ENCODE data around the gene SORT1. TPM values are rescaled to one million over a fixed set of nuclear protein-coding genes. Genes with fewer than 3 reads are reported as not detected.
A peak's percentile ranks its signal among the peaks of the same experiment; 100 is the strongest.

The SORT1 gene
- total RNA-seq, 2 donors from 2014 or later = 114 to 120 TPM

DNA sequence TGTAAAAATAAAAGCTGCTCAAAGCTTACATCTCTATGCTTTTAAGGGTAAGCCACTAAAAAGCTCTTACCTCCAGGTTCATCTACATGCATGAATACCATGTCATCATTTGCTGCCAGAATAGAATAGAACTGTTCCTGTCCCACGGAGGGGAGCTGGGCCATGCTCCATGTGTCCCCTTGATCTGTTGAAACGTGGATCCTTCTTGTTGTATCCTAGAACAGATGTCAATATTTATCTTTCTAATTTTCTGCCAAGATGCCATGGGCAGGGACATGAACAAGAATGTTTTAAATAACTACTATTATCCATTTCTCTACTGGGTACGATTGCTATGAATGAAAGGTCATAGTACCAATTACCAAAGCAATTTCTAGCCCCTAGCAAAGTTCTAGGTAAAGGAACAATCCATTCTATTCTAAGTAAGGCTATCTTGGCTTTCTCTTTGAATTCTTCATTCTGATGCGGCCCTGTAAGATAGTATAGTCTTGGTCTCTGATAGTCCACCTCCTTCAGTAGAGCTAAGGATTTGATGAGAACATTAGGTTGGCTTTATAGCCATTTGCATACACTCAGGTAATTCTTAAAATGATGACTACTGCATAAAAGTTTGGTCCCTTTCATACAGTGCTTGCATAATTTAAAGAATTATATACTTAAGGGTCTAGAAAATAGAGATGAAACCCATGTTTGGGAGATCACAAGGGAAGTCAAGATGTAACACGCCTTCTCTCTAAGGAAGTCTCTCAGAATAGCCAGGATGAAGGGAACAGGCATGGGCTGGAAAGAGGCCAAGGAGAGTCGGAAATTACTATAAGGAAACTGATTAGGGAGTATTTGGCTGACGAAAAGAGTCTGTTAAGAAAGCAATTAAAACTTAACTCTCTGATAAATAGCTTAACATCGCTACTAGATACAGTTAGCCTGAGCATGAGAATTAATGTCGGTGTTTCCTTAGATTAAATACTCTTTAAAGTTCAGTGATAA is 55.5 kb downstream of the SORT1 start:
- Histone ChIP-seq H3K27me3 (no peaks in the 10 kb centered on the region), H3K4me3 (no peak overlapping the region), H3K27ac (peak overlapping the region in 1 of 2 donors; percentile 3), H3K36me3 (peaks cover 89% of the 10 kb centered on the region), H3K9me3 (no peaks in the 10 kb centered on the region), H3K4me1 (peaks cover 0 to 13% of the 10 kb centered on the region in 2 donors)
- no peak for DNase-seq (ENCODE audit: low spot score)
- TF ChIP-seq, protein P1, sequence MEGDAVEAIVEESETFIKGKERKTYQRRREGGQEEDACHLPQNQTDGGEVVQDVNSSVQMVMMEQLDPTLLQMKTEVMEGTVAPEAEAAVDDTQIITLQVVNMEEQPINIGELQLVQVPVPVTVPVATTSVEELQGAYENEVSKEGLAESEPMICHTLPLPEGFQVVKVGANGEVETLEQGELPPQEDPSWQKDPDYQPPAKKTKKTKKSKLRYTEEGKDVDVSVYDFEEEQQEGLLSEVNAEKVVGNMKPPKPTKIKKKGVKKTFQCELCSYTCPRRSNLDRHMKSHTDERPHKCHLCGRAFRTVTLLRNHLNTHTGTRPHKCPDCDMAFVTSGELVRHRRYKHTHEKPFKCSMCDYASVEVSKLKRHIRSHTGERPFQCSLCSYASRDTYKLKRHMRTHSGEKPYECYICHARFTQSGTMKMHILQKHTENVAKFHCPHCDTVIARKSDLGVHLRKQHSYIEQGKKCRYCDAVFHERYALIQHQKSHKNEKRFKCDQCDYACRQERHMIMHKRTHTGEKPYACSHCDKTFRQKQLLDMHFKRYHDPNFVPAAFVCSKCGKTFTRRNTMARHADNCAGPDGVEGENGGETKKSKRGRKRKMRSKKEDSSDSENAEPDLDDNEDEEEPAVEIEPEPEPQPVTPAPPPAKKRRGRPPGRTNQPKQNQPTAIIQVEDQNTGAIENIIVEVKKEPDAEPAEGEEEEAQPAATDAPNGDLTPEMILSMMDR (IDR thresholded peaks at IDR 0.05) = no peak

DNA sequence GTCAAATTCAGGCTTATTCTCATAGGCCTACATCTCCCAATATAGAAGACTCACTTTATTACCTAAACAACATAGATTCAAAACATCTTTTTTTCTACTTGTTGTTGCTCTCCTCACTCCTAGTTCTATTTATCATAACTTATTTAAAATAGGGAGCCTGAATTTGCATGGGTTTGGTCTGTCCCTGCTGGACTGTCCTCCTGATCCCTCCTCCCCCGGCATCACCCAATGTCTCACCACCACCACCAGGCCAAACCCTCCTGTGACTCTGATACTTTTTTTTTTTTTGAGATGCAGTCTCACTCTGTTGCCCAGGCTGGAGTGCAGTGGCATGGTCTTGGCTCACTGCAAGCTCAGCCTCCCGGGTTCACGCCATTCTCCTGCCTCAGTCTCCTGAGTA is 59.1 kb downstream of the SORT1 start:
- Histone ChIP-seq H3K27ac (no peak overlapping the region), H3K4me3 (no peak overlapping the region), H3K36me3 (peaks cover 90% of the 10 kb centered on the region), H3K4me1 (peaks cover 0 to 13% of the 10 kb centered on the region in 2 donors), H3K9me3 (no peaks in the 10 kb centered on the region), H3K27me3 (no peaks in the 10 kb centered on the region)
- no peak for DNase-seq (ENCODE audit: low spot score)
- TF ChIP-seq, protein P1 (IDR thresholded peaks at IDR 0.05) = no peak

DNA sequence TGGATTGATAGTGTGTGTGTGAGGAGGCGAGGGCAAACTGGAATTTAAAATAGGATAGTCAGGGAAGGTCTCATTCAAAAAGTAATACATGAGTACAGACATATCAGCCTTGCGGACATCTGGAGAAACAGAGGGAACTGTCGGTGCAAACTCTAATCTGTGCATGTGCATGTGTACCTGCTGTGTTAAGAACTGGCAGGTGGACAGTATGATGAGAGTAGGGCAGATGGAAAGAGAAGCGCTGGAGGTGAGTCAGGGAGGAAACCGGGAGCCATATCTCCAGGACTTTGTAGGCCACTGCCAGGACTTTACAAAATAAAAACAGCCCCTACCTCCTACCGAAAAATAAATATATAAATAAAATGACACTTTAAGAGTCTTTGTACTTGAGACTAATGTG is 59.6 kb downstream of the SORT1 start:
- peaks cover 0 to 10% of the 10 kb centered on the region in 2 donors for H3K4me1 ChIP-seq

DNA sequence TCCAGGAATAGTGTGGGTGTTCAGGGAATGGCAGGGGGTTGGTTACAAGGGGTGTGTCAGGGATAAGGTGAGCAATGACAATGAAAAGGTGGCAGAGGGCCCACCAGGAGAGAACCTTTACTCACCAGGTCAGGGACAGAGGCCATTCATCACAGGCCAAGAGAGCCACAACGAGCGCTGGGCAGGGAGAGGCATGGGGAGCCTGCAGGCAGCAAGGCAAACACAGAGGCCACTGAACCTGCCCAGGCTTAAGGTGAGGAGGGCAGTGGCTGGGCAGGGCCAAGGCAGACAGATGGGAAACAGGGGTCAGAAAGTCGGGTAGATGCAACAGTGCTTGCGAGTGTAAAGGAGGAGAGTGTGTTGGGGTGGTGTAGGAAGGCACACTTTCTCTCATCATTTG is 62.6 kb downstream of the SORT1 start:
- Histone ChIP-seq H3K27ac (no peak overlapping the region), H3K9me3 (peaks cover 0 to 16% of the 10 kb centered on the region in 2 donors), H3K27me3 (no peaks in the 10 kb centered on the region), H3K4me1 (no peaks in the 10 kb centered on the region), H3K4me3 (no peak overlapping the region), H3K36me3 (peaks cover 91% of the 10 kb centered on the region)
- DNase-seq (ENCODE audit: low spot score) = no peak
- TF ChIP-seq, protein P1 (IDR thresholded peaks at IDR 0.05) = no peak

More for the DNA sequence above, 59.6 kb downstream of the SORT1 start:
- Histone ChIP-seq H3K27me3 (no peaks in the 10 kb centered on the region), H3K27ac (no peak overlapping the region), H3K4me3 (no peak overlapping the region), H3K9me3 (no peaks in the 10 kb centered on the region), H3K36me3 (peaks cover 92% of the 10 kb centered on the region)
- TF ChIP-seq, protein P1 (IDR thresholded peaks at IDR 0.05) = no peak
- no peak for DNase-seq (ENCODE audit: low spot score)

DNA sequence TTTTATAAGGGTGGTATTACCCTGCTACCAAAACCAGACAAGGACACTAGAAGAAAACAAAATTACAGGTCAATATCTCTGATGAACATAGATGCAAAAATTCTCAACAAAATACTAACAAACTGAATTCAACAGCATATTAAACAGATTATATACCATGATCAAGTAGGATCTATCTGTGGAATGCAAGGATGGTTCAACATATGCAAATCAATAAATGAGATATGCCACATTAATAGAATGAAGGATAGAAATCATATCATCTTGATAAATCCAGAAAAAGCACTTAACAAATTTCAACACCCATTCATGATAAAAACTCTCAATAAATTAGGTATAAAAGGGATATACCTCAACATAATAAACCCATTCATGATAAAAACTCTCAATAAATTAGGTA is 66.6 kb downstream of the SORT1 start:
- H3K27me3 ChIP-seq = no peaks in the 10 kb centered on the region
- no peaks in the 10 kb centered on the region for H3K4me1 ChIP-seq
- TF ChIP-seq, protein P1 (IDR thresholded peaks at IDR 0.05) = no peak
- no peak overlapping the region for H3K4me3 ChIP-seq
- peaks cover 0 to 16% of the 10 kb centered on the region in 2 donors for H3K9me3 ChIP-seq
- no peak for DNase-seq (ENCODE audit: low spot score)
- H3K27ac ChIP-seq = no peak overlapping the region
- H3K36me3 ChIP-seq = peaks cover 88% of the 10 kb centered on the region

All from right atrium auricular region (tissue), 2 donors.